C4-2B (cell line): ENCODE measurements around the gene CSTPP1.
"Not testable (repeated sequence)": the region's sequence is repeated elsewhere in the genome, so short reads cannot be mapped to it uniquely, and the experiment has no call there.

Source experiments
- H3K27ac ChIP-seq: fragments of 450-650 bp; 2 replicates; pipeline ENCODE4 v1.5.1; 2017
- ZFX ChIP-seq: fragments of 450-650 bp; IDR thresholded peaks from 2 replicates; pipeline ENCODE4 v1.6.1; 2017
- TF ChIP-seq, protein P1 (sequence below): fragments of 450-650 bp; conservative IDR thresholded peaks from 2 replicates; pipeline ENCODE4 v1.5.1; 2017; ENCODE audit warnings: mild to moderate bottlenecking

The CSTPP1 gene

DNA sequence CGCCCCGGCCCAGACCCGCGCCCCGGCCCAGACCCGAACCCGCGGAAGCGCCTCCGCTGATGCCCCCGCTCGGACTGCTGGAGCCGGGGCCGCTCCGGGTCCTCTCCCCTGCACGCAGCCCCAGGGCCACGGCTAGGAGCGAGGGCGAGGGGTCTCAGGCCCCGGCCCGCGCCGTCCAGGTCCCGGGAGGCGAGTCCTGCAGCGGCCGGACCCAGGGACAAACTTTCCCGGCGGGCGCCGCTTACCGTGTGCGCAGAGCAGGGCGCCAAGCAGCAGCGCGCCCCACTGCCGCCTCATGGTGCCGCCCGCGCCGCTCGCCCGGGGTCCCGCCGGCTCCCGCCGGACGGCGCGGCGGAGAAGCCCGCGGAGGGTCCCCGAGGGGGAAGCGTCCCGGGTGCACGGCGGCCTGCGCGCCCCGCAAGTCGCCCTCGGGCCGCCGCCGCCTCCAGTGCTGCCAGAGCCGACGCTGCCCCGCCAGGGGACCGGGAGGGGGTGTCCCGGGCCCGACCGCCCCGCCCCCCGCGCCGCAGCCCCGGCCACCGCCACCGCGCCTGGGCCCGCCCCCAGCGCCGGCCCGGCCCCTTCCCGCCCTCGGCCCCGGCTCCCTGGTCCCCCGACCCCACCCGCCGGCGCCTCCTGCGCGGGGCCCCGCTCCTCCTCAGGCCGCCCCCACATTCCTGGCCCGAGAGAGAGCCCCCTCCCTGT is 18.3 kb upstream of the CSTPP1 start, which contains the start of gene LRP4:
Gene LRP4, minus strand, starts transcription at position 468 of the 705 bp plus-strand sequence. Its CDS starts 171 bp downstream, at position 297.
- TF ChIP-seq, protein P1, sequence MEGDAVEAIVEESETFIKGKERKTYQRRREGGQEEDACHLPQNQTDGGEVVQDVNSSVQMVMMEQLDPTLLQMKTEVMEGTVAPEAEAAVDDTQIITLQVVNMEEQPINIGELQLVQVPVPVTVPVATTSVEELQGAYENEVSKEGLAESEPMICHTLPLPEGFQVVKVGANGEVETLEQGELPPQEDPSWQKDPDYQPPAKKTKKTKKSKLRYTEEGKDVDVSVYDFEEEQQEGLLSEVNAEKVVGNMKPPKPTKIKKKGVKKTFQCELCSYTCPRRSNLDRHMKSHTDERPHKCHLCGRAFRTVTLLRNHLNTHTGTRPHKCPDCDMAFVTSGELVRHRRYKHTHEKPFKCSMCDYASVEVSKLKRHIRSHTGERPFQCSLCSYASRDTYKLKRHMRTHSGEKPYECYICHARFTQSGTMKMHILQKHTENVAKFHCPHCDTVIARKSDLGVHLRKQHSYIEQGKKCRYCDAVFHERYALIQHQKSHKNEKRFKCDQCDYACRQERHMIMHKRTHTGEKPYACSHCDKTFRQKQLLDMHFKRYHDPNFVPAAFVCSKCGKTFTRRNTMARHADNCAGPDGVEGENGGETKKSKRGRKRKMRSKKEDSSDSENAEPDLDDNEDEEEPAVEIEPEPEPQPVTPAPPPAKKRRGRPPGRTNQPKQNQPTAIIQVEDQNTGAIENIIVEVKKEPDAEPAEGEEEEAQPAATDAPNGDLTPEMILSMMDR: no peak
- TF ChIP-seq ZFX: no peak

DNA sequence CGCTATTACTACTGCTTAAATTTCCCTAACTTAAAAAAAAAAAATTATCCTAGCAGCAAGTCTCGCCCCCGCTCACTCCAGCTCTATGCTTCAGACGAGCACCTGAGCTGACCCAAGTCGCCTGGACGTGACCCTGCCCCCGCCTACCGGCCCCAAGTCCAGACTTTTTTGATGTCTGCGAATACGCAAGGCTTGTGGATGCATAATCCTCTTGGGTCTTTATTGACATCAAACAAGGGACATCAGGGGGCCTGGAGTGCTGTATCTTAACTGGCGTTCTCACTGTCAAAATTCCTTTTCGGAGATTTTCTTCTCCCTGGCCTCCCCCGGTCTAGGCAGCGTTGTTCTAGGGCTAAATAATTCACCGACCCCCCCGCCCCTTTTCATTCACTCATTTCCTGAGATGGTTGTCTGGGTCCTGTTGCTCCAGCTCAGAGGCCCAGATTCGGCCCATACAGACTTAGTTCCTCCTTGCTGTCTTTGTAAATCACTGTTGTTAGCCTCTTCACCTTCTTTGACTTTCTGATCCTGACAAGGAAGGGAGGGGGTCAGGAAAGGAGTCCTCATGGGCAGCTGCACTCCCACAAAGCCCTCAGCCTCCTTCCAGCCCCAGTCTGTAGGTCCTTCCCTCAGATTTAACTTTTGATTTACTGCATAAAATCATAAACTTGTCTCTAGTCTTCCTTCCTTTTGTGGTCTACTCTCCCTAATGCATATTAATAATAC is 17.6 kb upstream of the CSTPP1 start:
- no peak overlapping the region for H3K27ac ChIP-seq
- no peak for TF ChIP-seq ZFX
- TF ChIP-seq, protein P1: no peak

More for the DNA sequence above, 18.3 kb upstream of the CSTPP1 start, which contains the start of gene LRP4:
- no peak within 1 kb of the TSS for H3K27ac ChIP-seq

DNA sequence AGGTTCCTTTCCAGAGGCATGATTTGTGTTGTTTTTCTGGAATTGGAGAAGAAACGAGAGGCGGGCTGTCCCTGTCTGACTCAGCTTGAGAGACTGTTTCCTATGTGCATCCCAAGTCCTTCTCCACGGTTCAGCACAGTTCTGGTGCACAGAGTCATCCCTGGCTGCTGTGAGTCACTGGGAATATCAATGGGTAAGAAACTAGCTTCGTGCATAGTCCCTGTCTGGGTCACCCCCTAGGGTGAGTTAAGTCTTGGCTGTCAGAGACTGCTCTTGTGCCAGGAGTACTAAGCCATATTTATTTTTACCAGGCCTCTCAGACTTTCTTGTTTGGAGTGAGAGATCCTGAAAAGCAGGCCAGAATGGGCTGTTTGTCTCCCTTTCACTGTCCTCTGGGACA is 15.8 kb upstream of the CSTPP1 start:
- no peak for TF ChIP-seq ZFX
- TF ChIP-seq, protein P1: no peak
- H3K27ac ChIP-seq: no peak overlapping the region

DNA sequence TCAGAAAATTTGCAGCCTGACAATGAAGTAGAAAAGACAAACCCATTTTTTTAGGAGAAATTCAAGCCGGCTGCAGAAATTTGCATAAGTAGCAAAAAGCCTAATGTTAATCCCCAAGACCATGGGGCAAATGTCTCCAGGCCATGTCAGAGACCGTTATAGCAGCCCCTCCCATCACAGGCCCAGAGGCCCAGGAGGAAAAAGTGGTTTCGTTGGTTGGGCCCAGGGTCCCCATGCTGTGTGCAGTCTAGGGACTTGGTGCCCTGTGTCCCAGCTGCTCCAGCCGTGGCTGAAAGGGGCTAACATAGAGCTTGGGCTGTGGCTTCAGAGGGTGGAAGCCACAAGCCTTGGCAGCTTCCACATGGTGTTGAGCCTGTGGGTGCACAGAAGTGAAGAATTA is 8.6 kb upstream of the CSTPP1 start:
- H3K27ac ChIP-seq: not testable (repeated sequence)

DNA sequence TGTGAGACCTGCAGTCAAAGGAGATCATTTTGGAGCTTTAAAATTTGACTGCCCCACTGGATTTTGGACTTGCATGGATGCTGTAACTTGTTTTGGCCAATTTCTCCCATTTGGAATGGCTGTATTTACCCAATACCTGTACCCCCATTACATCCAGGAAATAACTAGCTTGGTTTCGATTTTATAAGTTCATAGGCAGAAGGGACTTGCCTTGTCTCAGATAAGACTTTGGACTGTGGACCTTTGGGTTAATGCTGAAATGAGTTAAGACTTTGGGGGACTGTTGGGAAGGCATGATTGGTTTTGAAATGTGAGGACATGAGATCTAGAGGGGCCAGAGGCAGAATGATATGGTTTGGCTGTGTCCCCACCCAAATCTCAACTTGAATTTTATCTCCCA is 7.9 kb upstream of the CSTPP1 start:
- H3K27ac ChIP-seq: not testable (repeated sequence)

DNA sequence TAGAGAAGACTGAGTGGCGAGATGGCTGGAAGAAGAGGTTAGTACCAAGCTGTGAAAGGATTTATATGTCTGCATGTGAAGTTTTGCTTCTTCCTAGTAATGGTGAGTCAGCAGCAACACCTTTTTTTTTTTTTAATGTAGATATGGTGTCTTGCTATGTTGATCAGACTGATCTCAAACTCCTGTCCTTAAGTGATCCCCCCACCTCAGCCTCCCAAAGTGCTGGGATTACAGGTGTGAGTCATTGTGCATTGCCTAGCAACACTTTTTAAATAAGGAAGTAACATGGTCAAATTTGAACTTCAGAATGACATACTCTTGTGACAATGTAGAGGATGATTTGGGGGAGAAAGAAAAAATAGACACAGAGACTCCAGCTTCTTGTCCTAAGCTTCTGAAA is 6.5 kb upstream of the CSTPP1 start:
- no peak for TF ChIP-seq ZFX
- TF ChIP-seq, protein P1: no peak
- H3K27ac ChIP-seq: no peak overlapping the region

DNA sequence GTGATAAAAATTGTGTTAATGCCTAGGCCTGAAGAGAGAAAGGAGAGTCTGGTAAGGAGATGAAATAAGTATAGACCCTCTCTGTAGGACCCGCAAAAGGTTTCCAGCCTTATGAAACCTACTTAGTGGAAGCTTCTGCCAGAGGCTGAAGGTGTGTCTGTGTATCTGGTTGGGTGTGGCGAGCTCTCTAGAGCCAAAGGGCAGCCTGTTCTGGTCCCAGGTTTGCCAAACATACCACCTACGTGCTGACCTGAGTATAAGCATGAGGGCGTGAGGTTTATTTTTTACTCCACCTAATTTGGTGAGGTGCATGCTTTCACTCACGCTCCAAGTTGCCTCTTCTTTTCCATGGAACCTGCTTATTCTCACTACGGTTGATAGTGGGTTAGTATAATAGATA is 5.6 kb downstream of the CSTPP1 start:
- no peak for TF ChIP-seq ZFX
- TF ChIP-seq, protein P1: no peak
- H3K27ac ChIP-seq: no peak overlapping the region

DNA sequence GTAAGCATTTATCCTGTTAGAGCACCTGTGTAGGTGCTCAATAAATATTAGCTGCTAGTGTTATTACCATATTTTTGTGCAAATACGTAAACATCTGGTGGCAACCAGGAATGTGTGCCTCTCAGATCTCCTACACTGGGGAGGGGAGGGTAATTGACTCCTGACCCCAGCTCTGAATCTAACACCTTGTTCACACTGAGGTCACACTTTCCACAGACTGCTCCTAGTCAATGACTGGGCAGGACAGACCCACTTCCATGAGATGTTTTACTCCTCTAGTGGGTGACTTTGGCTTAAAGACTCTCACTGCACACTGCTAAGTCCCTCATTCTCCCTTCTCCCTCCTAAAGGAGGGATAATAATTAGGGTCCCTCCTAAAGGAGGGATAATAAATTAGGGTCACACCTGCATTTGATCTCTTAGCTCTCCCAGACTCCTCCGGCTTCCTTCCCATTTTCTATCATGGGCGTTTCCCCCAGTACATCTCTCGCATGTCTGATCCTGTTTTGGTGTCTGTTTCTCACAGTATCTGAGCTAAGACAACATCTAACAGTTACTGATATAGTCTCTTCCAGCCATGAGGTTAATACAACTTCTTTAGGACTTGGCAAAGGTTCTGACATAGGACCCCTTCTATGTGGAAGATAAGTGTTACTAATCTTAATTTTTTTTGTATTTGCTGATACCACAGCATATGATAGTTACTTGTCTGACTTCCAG is 8.0 kb downstream of the CSTPP1 start:
- H3K27ac ChIP-seq: no peak overlapping the region
- TF ChIP-seq, protein P1: no peak
- TF ChIP-seq ZFX: no peak
